NCI-H345 treated with DMSO at 0.1 percent for 48 hours (cell line): ENCODE measurements around the gene HES5.

ENCODE experiments used
- DNase-seq: peaks from one replicate; lab custom pipeline; 2025; ENCODE audit not compliant: unreplicated experiment; lab: John Stamatoyannopoulos, UW

HES5 gene

DNA sequence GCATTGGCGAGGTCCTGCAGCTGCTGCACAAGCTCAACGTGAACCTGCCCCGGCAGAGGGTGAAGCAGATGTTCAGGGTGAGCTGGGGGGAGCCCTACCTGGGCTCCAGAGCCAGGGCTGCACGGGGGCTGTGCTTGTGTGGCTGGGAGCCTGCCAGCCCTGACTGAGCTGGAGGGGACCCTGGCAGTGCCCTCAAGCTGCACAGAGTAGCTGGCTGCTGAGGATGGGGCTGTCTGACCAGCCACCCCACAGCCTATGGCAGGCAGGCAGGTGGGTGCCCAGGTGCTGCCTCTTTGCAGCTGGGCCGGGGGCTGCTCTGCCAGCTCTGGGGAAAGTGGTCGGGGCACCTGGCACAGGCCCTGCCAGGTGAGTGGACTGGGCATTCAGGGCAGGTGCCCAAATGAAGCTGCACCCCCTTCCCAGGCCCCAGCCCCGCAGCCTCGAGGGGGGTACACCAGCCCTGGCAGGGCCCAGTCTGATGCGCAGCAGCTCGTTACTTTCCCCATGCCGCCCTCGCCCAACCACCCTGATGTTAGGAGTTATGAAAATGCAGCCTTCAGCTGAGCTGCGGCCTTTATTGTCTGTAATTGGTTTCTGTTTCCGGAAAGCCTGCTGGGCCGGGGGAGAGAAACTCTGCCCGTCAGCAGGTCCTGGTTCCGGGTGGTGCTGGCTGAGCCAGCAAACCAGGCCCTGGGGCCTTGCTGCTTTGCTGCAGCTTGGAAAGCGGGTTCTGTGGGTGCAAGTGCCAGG, 49.7 kb downstream of the HES5 start:
- no peak for DNase-seq

DNA sequence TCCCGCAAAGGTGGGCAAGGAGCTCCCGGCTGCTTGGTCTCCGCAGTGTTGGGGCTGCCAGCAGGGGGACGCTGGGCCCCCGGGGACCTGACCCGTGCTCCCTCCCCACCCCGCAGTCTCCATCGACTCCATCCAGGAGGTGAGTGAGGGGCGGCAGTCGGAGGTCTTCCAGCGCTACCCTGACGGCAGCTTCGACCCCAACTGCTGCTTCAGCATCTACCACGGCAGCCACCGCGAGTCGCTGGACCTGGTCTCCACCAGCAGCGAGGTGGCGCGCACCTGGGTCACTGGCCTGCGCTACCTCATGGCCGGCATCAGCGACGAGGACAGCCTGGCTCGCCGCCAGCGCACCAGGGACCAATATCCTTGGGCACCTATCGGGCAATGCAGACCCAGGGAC, 50.4 kb downstream of the HES5 start:
- DNase-seq, result no peak

DNA sequence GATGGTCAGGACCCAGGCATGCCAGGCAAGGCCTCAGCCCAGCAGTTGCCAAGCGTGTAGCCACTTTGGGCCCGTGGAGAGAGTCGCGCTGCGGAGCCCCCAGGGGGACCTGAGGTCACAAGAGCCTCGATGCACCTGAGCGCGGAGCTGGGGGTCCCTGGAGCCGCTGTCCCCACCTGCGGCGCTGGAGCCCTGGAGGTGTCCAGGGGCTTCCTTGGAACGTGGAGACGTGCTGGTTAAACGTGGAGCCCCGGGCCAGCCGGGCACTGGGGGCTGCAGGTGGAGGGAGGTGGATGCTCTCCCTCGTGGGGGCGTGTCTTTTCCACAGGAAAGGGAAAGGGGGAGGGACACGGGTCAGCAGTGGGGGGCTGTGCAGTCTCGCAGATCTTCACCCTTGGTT, 50.9 kb downstream of the HES5 start:
- no peak for DNase-seq
